Epithelial cell of proximal tubule (primary cell): Measurements from ENCODE around the gene LMBR1. TPM values are rescaled to one million over a fixed set of nuclear protein-coding genes. Genes with fewer than 3 reads are reported as not detected.

Source experiments
- DNase-seq: peaks from one replicate; pipeline ENCODE4 v3.0.0-alpha.2; 2011; ENCODE audit warnings: low read depth
- H3K4me3 ChIP-seq: 2 replicates; pipeline ENCODE4 v1.5.1; 2011; ENCODE audit warnings: low read depth, mild to moderate bottlenecking, low read length
- CTCF ChIP-seq: conservative IDR thresholded peaks from 2 replicates; pipeline ENCODE4 v1.5.1; 2012; ENCODE audit warnings: low read depth, mild to moderate bottlenecking, low read length
- total RNA-seq: library from RNA; depleted of rRNA; stranded (reverse); fragments of >200 nt; gene quantifications from 2 replicates; pipeline ENCODE4 v1.2.3, GENCODE V29; 2015

The LMBR1 gene
- total RNA-seq, 1 donor from 2014 or later = 34.6 TPM

GRCh38 chr7:156754201-156754600 lies 138.8 kb downstream of the LMBR1 start:
- H3K4me3 ChIP-seq = no peak overlapping the region
- DNase-seq = no peak
- no peak for TF ChIP-seq CTCF

GRCh38 chr7:156753630-156754029 lies 139.4 kb downstream of the LMBR1 start:
- no peak overlapping the region for H3K4me3 ChIP-seq
- DNase-seq = no peak
- TF ChIP-seq CTCF = no peak

- no peak overlapping the region for H3K4me3 ChIP-seq
- no peak for TF ChIP-seq CTCF
- DNase-seq = no peak
Observed at GRCh38 chr7:156753229-156753560, 139.8 kb downstream of the LMBR1 start.

GRCh38 chr7:156752367-156753228 lies 140.4 kb downstream of the LMBR1 start:
- no peak for TF ChIP-seq CTCF
- DNase-seq = no peak
- no peak overlapping the region for H3K4me3 ChIP-seq

- no peak for TF ChIP-seq CTCF
- peak; percentile 29 for DNase-seq
- no peak overlapping the region for H3K4me3 ChIP-seq
Observed at GRCh38 chr7:156751319-156751718, 141.7 kb downstream of the LMBR1 start.

- no peak overlapping the region for H3K4me3 ChIP-seq
- TF ChIP-seq CTCF = no peak
- DNase-seq = no peak
Observed at GRCh38 chr7:156747718-156748117, 145.3 kb downstream of the LMBR1 start.

GRCh38 chr7:156746891-156747290 lies 146.1 kb downstream of the LMBR1 start:
- no peak overlapping the region for H3K4me3 ChIP-seq
- no peak for TF ChIP-seq CTCF
- DNase-seq = no peak
